Activated CD4-positive, alpha-beta T cell treated with anti-CD3 and anti-CD28 coated beads, Interleukin-2, amount 50 U/mL, for 1 hour (primary cell): ENCODE measurements around the gene TIGAR.

Source experiments
- DNase-seq: peaks from one replicate; pipeline ENCODE4 v3.0.0-alpha.2; 2020

TIGAR gene

DNA sequence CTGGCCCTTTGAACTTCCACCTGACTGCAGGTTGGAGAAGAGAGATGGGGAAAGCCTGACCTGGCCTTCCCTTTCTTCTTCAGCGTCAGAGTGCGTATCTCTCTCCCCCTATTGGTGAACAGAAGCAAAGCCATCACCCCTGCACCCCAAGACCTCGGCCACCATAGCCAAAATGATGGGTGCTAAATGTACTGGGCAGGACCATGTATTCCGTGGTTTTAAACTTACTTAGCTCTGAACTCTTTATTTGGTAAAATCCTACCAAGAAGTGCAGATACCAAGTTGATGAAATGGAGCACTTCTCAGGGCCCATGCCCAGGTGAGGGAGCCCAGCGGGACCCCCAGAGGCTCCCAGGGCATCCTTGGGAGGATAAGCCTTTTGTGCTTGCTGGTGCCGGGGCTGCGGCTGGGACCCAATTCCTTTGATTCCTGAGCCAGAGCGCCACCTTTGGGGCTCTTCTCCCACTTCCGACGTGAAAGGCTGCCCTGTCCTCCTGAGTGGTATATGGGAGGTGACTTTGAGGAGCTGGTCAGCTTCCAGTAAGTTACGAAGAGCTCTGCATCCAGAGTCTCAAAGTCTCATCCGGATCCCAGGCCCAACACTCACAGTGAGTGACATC is 38.0 kb upstream of the TIGAR start:
- no peak for DNase-seq

GRCh38 chr12:4283512-4284255 is 37.3 kb upstream of the TIGAR start:
- no peak for DNase-seq

DNA sequence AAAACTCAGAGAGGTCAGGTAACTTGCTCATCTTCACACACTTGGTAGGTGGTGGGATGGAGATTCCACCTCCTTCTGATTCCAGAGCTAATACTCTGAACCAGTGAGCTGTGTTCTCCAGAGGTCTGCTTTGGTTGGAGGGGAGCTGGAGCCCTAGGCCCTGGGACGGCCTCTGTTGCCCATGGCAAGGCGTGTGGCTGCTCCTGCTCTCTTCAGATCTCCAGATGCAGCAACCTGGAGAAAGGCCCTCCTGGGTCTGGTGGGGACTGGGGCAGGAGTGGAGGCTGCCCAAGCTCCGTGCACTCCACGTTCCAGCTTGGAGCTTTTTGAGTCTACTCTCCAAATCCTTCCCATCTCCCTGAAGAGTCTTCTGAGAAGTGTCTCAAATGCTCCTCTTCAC is 36.7 kb upstream of the TIGAR start:
- DNase-seq: no peak

- no peak for DNase-seq
These were observed 35.9 kb upstream of the TIGAR start for GRCh38 chr12:4285070-4285469.

DNA sequence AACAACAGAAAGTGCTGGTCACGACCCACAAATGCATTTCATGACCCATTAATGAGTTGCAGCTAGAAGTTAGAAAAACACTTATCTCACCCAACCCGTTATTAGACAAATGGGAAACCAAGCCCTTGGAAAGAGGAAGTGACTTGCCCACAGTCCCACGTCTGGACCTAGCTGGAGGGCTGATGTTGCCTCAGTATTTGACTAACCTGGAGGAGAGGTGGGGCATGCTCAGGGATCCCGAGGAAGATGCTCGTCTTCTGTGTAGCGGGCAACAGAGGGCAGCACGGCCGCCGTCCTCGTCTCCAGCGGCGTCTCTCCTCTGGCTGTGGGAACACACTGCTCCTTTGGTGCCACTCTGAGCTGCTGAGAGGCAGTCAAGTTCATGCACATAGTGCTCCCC is 34.8 kb upstream of the TIGAR start:
- DNase-seq: no peak

DNA sequence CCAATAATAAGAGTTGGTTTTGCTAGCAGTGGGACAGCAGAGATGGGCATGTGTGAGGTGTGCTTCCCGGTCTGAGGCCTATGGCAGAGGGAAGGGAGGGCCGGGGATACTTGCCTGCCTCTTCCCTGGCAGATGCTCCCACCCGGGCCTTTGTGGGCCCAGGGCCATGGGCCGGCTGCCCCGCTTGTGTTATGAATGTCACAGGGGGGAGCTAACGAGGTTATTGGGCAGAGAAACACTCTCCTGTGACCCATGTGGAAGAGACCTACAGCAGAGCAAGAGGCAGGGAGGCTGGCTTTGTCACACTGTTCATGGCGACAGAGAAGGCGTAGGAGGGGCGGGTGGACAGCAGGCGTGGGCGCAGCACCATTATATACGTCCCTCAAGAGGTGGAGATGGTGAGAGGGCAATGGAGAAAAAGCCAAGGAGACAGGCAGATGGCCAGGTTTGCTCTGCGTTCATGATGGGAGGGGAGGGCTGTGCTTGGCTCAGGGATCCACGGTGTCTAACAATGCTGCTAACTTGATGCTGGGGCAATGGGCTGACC is 34.2 kb upstream of the TIGAR start:
- no peak for DNase-seq

DNA sequence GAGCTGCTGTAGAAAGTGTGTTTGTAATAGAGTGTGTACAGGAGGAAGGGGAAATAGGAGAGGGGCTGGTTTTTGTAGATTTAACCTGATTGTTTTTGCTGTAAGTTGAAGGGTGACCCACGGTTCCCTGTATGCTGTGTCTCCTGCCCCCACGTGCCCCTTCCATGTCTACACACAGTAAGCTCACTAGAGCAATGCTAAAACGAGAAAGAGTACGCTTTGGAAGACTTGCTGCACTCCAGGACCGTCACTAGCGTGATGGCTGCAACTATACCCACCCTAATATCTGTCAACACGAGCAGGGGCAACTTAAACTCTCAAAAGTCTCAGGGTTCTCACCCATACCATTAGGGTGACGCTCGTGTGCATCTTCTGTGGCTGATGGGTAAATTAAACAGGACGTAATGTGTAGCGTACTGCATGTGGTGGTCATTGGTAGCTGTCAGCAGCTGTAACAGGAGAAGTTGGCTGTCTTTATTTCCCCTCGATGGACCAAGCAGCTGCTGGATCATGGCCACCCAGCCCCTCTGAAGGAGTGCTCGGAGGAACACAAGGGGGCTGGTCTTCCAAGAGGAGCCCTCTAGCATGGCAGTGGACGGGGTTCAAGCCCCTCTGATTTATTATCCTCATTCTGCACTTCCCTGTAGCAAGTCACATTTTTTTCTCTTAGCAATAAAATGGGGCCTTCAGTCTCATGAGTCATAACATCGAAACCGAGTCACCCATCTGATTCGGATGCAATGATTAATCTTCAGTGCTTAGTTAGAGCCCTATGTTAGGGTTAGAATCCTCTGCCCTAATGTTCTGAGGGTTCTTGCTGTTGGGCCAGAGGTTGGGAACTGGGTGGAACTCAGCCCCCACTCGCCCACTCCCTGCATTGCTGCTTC is 33.4 kb upstream of the TIGAR start:
- no peak for DNase-seq

- DNase-seq: no peak
These were observed 32.5 kb upstream of the TIGAR start for GRCh38 chr12:4288296-4289131.

DNA sequence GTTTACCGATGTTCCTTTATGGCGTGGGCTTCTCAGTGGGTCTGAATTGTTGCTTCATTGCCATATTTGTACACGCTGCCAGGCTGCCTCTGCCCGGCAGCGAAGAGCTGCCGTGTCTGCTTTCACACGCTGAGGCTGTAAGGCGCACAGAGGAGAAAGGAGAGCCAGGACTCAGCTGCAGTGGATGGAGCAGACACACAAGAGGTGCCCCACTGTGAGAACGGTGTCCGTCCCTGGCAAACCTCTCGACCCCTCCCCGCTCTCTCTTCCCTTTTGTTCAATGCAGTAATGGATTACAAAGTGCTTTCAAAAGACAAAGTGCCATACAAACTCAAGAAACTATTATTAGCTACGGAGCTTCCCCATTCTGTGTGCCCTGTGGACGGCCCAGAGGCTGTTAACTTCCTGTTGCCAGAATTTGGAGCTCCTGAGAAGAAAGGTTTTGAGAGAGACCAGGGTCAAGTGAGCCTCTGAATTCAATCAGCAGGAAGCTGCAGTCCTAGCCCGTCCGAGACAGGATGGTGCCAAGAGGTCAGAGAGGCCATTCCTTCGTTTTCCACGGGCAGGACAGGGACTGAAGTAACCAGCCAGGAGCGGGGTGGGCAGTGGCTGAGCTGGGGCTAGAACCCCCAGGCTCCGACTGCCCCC is 31.7 kb upstream of the TIGAR start:
- DNase-seq: no peak

DNA sequence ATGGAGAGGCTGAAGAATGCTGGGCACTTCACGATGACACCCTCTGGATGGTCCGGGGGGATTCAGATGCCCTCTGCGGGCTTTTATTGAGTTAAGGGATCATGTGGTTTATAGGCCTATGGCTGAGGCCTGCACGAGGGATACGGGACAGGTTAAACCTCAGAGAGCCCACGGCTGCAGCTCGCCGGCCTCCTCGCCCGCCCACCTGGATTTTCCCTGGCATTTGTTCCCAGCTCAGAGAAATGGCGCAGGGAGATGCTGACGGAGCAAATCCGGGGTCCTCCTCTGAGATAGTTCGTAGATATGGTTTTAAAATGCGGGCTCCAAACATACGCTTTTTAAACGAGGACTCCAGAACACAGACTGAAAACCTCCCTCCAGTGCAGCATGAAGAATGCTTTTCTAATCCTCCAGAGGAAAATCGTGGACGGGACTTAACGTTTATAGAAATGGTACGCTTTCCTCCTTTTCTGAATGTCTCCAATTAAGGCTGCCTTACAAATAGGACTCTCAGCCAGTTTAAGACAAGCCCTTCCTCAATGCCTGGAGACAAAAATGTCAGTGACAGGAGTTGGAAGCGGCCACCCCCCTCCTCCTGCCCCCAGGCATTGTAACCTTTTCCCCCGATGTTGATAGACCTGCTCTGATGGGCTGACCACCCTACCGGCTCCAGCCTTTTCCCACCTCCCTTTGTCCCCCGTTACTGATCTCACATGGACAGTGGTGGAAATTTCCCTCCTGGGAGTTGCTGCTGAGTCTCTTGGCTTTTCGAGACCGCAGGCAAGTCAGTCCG is 30.8 kb upstream of the TIGAR start:
- DNase-seq: no peak

DNA sequence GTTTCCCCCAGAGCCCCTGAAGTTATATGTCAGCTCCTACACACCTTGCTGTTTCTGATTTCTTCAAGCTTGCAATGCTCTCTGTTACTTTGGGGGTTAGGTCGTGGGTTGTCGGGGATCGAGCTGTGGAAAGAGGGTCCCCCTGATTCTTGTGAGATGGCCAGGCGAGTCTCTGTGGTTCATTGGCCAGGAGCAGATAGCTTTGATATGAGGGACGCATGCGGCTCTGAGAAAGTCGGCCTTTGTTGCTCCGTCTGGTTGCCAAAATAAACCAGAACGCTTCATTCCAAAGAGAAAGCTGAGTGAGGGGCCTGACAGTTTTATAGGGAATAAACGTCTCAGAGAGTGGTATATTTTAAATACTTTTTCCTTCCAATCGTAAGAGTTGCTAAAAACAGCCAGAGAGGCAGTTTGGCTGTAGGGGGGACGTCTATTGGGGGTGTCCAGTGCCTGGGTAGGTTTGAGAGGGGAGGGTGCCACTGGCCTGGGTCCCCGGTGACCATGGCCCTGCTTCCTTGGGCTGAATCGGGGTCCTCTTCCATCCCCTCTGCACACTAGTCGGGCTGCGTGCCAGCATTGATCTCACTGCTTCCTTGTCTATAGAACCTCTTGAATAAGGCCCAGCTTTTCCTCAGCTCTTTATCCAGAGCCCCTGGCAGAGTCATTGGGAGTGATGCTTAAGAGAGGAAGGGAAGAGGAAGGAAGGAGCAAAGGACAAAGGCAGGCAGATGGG is 28.5 kb upstream of the TIGAR start:
- DNase-seq: no peak

DNA sequence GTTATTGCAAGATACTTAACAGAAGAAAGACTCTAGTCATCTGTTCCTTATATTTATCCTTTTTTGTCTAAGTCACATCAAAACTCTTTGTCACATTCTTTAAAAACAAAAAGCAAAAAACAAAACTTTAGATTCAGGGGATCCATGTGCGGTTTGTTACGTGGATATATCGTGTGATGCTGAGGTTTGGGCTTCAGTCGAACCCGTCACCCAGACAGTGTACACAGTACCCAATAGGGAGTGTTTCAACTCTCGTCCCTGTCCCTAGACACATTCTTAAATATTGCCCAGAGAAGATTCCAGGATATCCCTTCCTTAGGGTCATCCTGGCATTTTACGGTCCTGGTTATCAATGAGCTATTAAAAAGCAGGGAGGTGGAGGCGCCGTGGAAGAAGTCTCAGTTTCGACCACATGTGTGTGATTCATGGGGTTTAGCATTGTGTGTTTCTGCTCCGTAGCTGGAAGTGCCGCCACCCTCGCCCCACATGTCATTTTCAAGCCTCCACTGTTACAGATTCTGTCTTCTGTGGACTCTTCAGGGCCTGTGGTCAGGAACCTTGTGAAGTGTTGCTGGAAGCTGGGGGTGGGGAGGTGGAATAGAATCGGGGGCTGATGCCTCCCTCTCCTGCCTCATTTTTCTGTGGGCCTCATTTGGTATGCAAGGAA is 27.6 kb upstream of the TIGAR start:
- no peak for DNase-seq

- no peak for DNase-seq
These were observed 27.0 kb upstream of the TIGAR start for GRCh38 chr12:4293966-4294505.

- DNase-seq: no peak
These were observed 24.3 kb upstream of the TIGAR start for GRCh38 chr12:4296751-4297150.

DNA sequence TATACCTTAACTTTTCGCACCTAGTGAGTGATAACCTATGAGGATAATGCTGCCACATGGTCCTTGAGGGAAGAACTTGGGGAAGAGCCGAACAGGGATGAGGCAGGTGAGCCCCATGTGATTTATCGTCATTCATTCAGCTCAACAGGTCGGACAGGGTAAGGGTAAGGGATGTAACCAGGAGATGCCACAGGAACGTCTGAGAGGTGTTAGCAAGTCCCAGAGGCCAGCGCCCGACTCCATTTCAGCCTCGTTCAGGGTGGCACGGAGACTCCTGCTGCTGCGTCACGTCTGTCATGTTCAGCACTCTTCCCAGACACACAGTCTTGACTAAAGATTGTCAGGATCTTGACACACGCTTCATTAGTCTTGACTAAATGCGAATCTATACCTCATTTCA is 23.4 kb upstream of the TIGAR start:
- DNase-seq: no peak

DNA sequence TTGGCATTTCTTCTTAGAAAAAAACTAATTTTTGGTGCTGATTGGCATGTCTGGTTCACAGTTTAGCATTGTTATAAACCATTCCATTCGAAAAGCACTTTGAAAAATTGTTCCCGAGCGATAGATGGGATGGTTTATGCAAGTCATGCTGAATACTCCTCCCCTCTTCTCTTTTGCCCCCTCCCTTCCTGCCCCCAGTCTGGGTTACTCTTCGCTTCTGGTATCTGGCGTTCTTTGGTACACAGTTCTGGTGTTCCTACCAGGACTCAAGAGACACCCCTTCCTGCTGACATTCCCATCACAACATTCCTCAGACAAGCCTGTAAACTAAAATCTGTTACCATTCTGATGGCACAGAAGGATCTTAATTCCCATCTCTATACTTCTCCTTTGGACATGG is 20.1 kb upstream of the TIGAR start:
- DNase-seq: no peak

- no peak for DNase-seq
These were observed 19.0 kb upstream of the TIGAR start for GRCh38 chr12:4301932-4302501.

- no peak for DNase-seq
These were observed 18.1 kb upstream of the TIGAR start for GRCh38 chr12:4302881-4303280.

- no peak for DNase-seq
These were observed 17.3 kb upstream of the TIGAR start for GRCh38 chr12:4303750-4304149.
